IMR-90 (cell line): ENCODE results near the gene STRIP1. TPM values are rescaled to one million over a fixed set of nuclear protein-coding genes. Genes with fewer than 3 reads are reported as not detected.

Source experiments
- ATAC-seq: fragments of 200-7000 bp; cut with Tn5 transposase; 2 replicates; pipeline ENCODE4 v1.9.1; 2020; ENCODE audit warnings: low read depth, mild to moderate bottlenecking, moderate library complexity
- BruUV-seq: library from RNA; stranded (reverse); fragments of 400-500 nt; replicated peaks from 2 replicates; lab custom pipeline; 2021; lab: Mats Ljungman, UMichigan
- CTCF ChIA-PET: fragments of 300-600 bp; formaldehyde crosslinking; extraction: SDS; loops from one replicate; lab custom pipeline; 2021; ENCODE audit warnings: antibody characterized with exemption; lab: Yijun Ruan, JAX
- POLR2A ChIA-PET: fragments of 300-600 bp; sonication (Branson Sonifier 250); formaldehyde crosslinking; loops from one replicate; lab custom pipeline; 2022; ENCODE audit warnings: antibody characterized with exemption; ENCODE audit not compliant: unreplicated experiment; lab: Charles Lee
- DNase-seq: peaks from one replicate; pipeline ENCODE4 v3.0.0; 2013
- H2AFZ ChIP-seq: replicated peaks from 2 replicates; pipeline ENCODE3; 2013; ENCODE audit warnings: low read length, mild to moderate bottlenecking; ENCODE audit not compliant: poor library complexity
- H2AK5ac ChIP-seq: 2 replicates; pipeline ENCODE4 v1.6.1; 2013; ENCODE audit warnings: low read depth, low read length, inconsistent platforms
- H2AK9ac ChIP-seq: replicated peaks from 2 replicates; pipeline ENCODE3; 2013; ENCODE audit warnings: mild to moderate bottlenecking, low read depth, low read length, moderate library complexity; ENCODE audit not compliant: poor library complexity
- H2BK120ac ChIP-seq: 2 replicates; pipeline ENCODE4 v1.6.1; 2013; ENCODE audit warnings: low read depth, low read length, inconsistent platforms
- H2BK15ac ChIP-seq: 3 replicates; pipeline ENCODE4 v1.6.1; 2013; ENCODE audit warnings: low read depth, low read length, inconsistent platforms
- H2BK20ac ChIP-seq: 2 replicates; pipeline ENCODE4 v1.6.1; 2013; ENCODE audit warnings: low read depth, mild to moderate bottlenecking, inconsistent platforms, low read length, moderate library complexity
- H2BK5ac ChIP-seq: 2 replicates; pipeline ENCODE4 v1.6.1; 2013; ENCODE audit warnings: mild to moderate bottlenecking, low read depth, low read length, inconsistent platforms; ENCODE audit not compliant: poor library complexity, severe bottlenecking
- H3K14ac ChIP-seq: replicated peaks from 2 replicates; pipeline ENCODE4 v1.6.1; 2013; ENCODE audit warnings: low read depth, low read length, inconsistent platforms
- H3K18ac ChIP-seq: 2 replicates; pipeline ENCODE4 v1.6.1; 2013; ENCODE audit warnings: low read depth, low read length, control low read depth
- H3K23ac ChIP-seq: 2 replicates; pipeline ENCODE4 v1.6.1; 2013; ENCODE audit warnings: low read depth, low read length, inconsistent platforms
- H3K27ac ChIP-seq: 2 replicates; pipeline ENCODE4 v1.5.1; 2013; ENCODE audit warnings: mild to moderate bottlenecking, control low read depth, low read length; ENCODE audit not compliant: insufficient read depth
- H3K27me3 ChIP-seq: 2 replicates; pipeline ENCODE4 v1.6.1; 2013; ENCODE audit warnings: low read length; ENCODE audit not compliant: control insufficient read depth, insufficient read depth
- H3K36me3 ChIP-seq: 2 replicates; pipeline ENCODE4 v1.6.1; 2013; ENCODE audit warnings: low read length, mixed read lengths; ENCODE audit not compliant: control insufficient read depth, insufficient read depth
- H3K4ac ChIP-seq: 2 replicates; pipeline ENCODE4 v1.6.1; 2013; ENCODE audit warnings: low read depth, low read length, inconsistent platforms
- H3K4me1 ChIP-seq: 2 replicates; pipeline ENCODE4 v1.6.1; 2013; ENCODE audit warnings: low read length, mixed read lengths; ENCODE audit not compliant: control insufficient read depth, insufficient read depth
- H3K4me2 ChIP-seq: 2 replicates; pipeline ENCODE4 v1.6.1; 2013; ENCODE audit warnings: low read depth, mild to moderate bottlenecking, control low read depth, low read length, moderate library complexity
- H3K4me3 ChIP-seq: 2 replicates; pipeline ENCODE4 v1.5.1; 2013; ENCODE audit warnings: low read depth, mild to moderate bottlenecking, control low read depth, low read length, moderate library complexity; ENCODE audit not compliant: insufficient read depth
- H3K56ac ChIP-seq: 2 replicates; pipeline ENCODE4 v1.6.1; 2013; ENCODE audit warnings: low read length, inconsistent platforms; ENCODE audit not compliant: insufficient read depth; ENCODE audit errors: extremely low read depth
- H3K79me1 ChIP-seq, 2 experiments: 2 replicates each; pipeline ENCODE4 v1.6.1; 2013; ENCODE audit warnings: low read length in 2 of 2, inconsistent platforms in 1 of 2, low read depth in 1 of 2
- H3K9ac ChIP-seq: 2 replicates; pipeline ENCODE4 v1.6.1; 2013; ENCODE audit warnings: low read depth, low read length, control low read depth
- H3K9me1 ChIP-seq: 2 replicates; pipeline ENCODE4 v1.6.1; 2013; ENCODE audit warnings: low read length, inconsistent platforms; ENCODE audit not compliant: insufficient read depth
- H3K9me3 ChIP-seq: 2 replicates; pipeline ENCODE4 v1.6.1; 2013; ENCODE audit warnings: low read length; ENCODE audit not compliant: control insufficient read depth, insufficient read depth
- H4K20me1 ChIP-seq: 2 replicates; pipeline ENCODE4 v1.6.1; 2013; ENCODE audit warnings: low read length, inconsistent platforms; ENCODE audit not compliant: insufficient read depth
- H4K5ac ChIP-seq: 2 replicates; pipeline ENCODE4 v1.6.1; 2013; ENCODE audit warnings: mild to moderate bottlenecking, low read depth, low read length, control low read depth
- H4K8ac ChIP-seq, 2 experiments: 2 replicates each; pipeline ENCODE4 v1.6.1; 2013; ENCODE audit warnings: low read depth in 2 of 2, low read length in 2 of 2, control low read depth in 1 of 2, inconsistent platforms in 1 of 2
- H4K91ac ChIP-seq: 2 replicates; pipeline ENCODE4 v1.6.1; 2013; ENCODE audit warnings: low read depth, low read length, inconsistent platforms; ENCODE audit not compliant: insufficient read depth
- BHLHE40 ChIP-seq: fragments of 150-350 bp; IDR thresholded peaks from 2 replicates; pipeline ENCODE4 v1.6.1; 2016; ENCODE audit warnings: mild to moderate bottlenecking, low read depth, low read length
- CEBPB ChIP-seq: IDR thresholded peaks from 2 replicates; pipeline ENCODE4 v1.6.1; 2012; ENCODE audit warnings: low read depth, low read length, improper control_type of control experiment
- CHD1 ChIP-seq: IDR thresholded peaks from 2 replicates; pipeline ENCODE4 v1.6.1; 2012; ENCODE audit warnings: low read depth, low read length, improper control_type of control experiment
- FOS ChIP-seq: fragments of 150-350 bp; IDR thresholded peaks from 2 replicates; pipeline ENCODE4 v1.6.1; 2016; ENCODE audit warnings: low read depth, low read length
- MAFK ChIP-seq: IDR thresholded peaks from 2 replicates; pipeline ENCODE4 v1.6.1; 2012; ENCODE audit warnings: low read depth, low read length, improper control_type of control experiment
- MXI1 ChIP-seq: IDR thresholded peaks from 2 replicates; pipeline ENCODE4 v1.6.1; 2012; ENCODE audit warnings: low read depth, mild to moderate bottlenecking, low read length, moderate library complexity, borderline replicate concordance
- NFE2L2 ChIP-seq: fragments of 150-350 bp; IDR thresholded peaks from 2 replicates; pipeline ENCODE4 v1.6.1; 2016; ENCODE audit warnings: low read depth, mild to moderate bottlenecking, low read length
- POLR2A ChIP-seq: IDR thresholded peaks from 2 replicates; pipeline ENCODE4 v1.6.1; 2012; ENCODE audit warnings: mild to moderate bottlenecking, low read depth, low read length
- RAD21 ChIP-seq: IDR thresholded peaks from 2 replicates; pipeline ENCODE4 v1.6.1; 2012; ENCODE audit warnings: low read length, improper control_type of control experiment
- RFX5 ChIP-seq: IDR thresholded peaks from 2 replicates; pipeline ENCODE4 v1.8.0; 2012; ENCODE audit warnings: low read depth, mild to moderate bottlenecking, low read length, moderate library complexity
- WGBS, 2 experiments: methylation state at CpG; one replicate each; pipeline versions ENCODE4 v1.1.5 to v1.1.7; 2013; ENCODE audit warnings: missing lambda C conversion rate in 2 of 2; ENCODE audit not compliant: insufficient read length in 1 of 2; ENCODE audit errors: extremely low coverage in 2 of 2; 5-methylcytosine and 5-hydroxymethylcytosine counted together
- dilution Hi-C: fragments of 300-500 bp; cut with HindIII; formaldehyde crosslinking; loops from one replicate; pipeline ENCODE4 v1.14.3; 2018; ENCODE audit warnings: low sequenced_read_pairs; ENCODE audit not compliant: unreplicated experiment
- in situ Hi-C: fragments of 300-500 bp; cut with MboI; formaldehyde crosslinking; loops from 3 replicates; pipeline ENCODE4 v1.14.3; 2019; ENCODE audit warnings: low sequenced_read_pairs, inconsistent platforms, mixed read lengths
- intact Hi-C: fragments of 100-400 bp; cut with micrococcal nuclease; formaldehyde crosslinking; loops from 2 replicates; pipeline ENCODE4 v1.10.0; 2022
- polyA plus RNA-seq, 3 experiments: library from polyadenylated mRNA; depleted of rRNA; stranded (reverse); fragments of >200 nt; gene quantifications; 2 replicates each; pipeline ENCODE4 v1.2.3, GENCODE V29; 2012; ENCODE audit warnings: low replicate concordance in 1 of 3
- total RNA-seq: library from RNA; depleted of rRNA; stranded (reverse); fragments of >200 nt; gene quantifications from 2 replicates; pipeline ENCODE4 v1.2.3, GENCODE V29; 2012
- TF ChIP-seq, protein P1 (sequence below): conservative IDR thresholded peaks from 2 replicates; pipeline ENCODE4 v1.5.1; 2012; ENCODE audit warnings: mild to moderate bottlenecking, low read depth, low read length, improper control_type of control experiment
- TF ChIP-seq, protein P2 (sequence below): fragments of 150-350 bp; IDR thresholded peaks from 2 replicates; pipeline ENCODE4 v1.6.1; 2017; ENCODE audit warnings: mild to moderate bottlenecking, antibody characterized with exemption, low read length, low read depth
- TF ChIP-seq, protein P3 (sequence below): fragments of 150-350 bp; IDR thresholded peaks from 2 replicates; pipeline ENCODE4 v1.6.1; 2016; ENCODE audit warnings: low read depth, mild to moderate bottlenecking, low read length, moderate library complexity, borderline replicate concordance

STRIP1 gene
- total and polyA plus RNA-seq, 2 of the 4 experiments (the other 2 are of a cell fraction), result 30.4 to 33.5 TPM

DNA sequence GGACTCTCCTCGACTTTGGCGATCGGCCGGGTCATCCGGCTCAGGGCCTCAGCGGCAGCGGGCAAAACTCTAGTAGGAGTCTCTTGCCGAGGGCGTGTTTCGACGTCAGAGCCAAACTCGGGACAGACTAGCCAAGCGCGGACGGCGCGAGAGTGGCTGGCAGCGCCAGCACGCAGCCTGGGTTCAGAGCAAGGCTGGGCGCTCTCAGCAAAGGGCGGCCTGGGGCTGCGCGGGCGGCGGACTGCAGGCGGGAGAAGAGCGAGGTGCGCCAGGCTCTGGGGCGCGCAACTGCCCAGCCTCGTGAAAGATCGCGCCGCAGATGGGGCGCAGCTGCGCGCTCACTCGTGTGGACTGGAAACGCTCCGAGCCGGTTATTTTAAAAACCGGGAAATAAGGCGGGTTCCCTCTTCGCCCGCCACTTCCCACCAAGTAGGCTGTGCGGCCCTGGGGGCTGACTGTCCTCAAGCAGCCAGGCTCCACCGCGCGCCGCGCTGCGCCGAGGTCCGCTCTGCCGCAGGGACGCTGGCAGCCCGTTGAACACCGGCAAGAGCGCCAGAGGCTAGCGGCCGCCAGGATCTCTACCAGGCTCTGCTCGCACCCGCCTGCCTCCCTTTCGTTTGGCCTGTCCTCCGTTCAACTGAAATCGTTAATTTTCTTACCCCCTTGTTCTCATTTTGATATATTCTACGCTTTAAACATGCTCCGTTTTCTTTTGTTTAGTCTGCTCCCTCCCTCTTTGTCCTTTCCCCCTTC is 33.6 kb downstream of the STRIP1 start:
- no peak overlapping the region for H2AFZ ChIP-seq
- dilution Hi-C loops, result no loop called here

More for the DNA sequence above, 33.6 kb downstream of the STRIP1 start:
- TF ChIP-seq BHLHE40 (no peak), NFE2L2 (no peak), MXI1 (no peak), CHD1 (no peak), FOS (no peak), MAFK (no peak), RFX5 (no peak), RAD21 (no peak), POLR2A (no peak), CEBPB (no peak)
- TF ChIP-seq, protein P1, sequence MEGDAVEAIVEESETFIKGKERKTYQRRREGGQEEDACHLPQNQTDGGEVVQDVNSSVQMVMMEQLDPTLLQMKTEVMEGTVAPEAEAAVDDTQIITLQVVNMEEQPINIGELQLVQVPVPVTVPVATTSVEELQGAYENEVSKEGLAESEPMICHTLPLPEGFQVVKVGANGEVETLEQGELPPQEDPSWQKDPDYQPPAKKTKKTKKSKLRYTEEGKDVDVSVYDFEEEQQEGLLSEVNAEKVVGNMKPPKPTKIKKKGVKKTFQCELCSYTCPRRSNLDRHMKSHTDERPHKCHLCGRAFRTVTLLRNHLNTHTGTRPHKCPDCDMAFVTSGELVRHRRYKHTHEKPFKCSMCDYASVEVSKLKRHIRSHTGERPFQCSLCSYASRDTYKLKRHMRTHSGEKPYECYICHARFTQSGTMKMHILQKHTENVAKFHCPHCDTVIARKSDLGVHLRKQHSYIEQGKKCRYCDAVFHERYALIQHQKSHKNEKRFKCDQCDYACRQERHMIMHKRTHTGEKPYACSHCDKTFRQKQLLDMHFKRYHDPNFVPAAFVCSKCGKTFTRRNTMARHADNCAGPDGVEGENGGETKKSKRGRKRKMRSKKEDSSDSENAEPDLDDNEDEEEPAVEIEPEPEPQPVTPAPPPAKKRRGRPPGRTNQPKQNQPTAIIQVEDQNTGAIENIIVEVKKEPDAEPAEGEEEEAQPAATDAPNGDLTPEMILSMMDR, result no peak
- TF ChIP-seq, protein P2, sequence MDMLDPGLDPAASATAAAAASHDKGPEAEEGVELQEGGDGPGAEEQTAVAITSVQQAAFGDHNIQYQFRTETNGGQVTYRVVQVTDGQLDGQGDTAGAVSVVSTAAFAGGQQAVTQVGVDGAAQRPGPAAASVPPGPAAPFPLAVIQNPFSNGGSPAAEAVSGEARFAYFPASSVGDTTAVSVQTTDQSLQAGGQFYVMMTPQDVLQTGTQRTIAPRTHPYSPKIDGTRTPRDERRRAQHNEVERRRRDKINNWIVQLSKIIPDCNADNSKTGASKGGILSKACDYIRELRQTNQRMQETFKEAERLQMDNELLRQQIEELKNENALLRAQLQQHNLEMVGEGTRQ, result no peak
- TF ChIP-seq, protein P3, sequence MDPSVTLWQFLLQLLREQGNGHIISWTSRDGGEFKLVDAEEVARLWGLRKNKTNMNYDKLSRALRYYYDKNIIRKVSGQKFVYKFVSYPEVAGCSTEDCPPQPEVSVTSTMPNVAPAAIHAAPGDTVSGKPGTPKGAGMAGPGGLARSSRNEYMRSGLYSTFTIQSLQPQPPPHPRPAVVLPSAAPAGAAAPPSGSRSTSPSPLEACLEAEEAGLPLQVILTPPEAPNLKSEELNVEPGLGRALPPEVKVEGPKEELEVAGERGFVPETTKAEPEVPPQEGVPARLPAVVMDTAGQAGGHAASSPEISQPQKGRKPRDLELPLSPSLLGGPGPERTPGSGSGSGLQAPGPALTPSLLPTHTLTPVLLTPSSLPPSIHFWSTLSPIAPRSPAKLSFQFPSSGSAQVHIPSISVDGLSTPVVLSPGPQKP, result no peak
- ATAC-seq (no peak), DNase-seq (no peak)
- H3K4me3 ChIP-seq, result no peak overlapping the region
- H3K4me2 ChIP-seq, result no peak overlapping the region
- CTCF ChIA-PET, result no interaction called here
- peaks cover 70% of the 10 kb centered on the region for H3K27me3 ChIP-seq
- H3K9me1 ChIP-seq, result no peaks in the 10 kb centered on the region
- no peak overlapping the region for H2BK120ac ChIP-seq
- no peak overlapping the region for H2BK15ac ChIP-seq
- H4K20me1 ChIP-seq, result peaks cover 21% of the 10 kb centered on the region; the same call in 1 of the 2 replicates
- intact Hi-C loops (no loop called here), in situ Hi-C loops (no loop called here)
- H3K27ac ChIP-seq, result no peak overlapping the region
- no peak overlapping the region for H4K5ac ChIP-seq
- POLR2A ChIA-PET, result no interaction called here
- H2AK5ac ChIP-seq, result no peak overlapping the region
- H3K4me1 ChIP-seq, result no peaks in the 10 kb centered on the region; the same call in 1 of the 2 replicates
- no peak overlapping the region for H2BK5ac ChIP-seq
- no peak overlapping the region for H3K56ac ChIP-seq
- peaks cover 24% of the 10 kb centered on the region for H3K9me3 ChIP-seq
- BruUV-seq, result no TSS peak
- no peak overlapping the region for H4K91ac ChIP-seq
- no peaks in the 10 kb centered on the region for H3K36me3 ChIP-seq
- H4K8ac ChIP-seq, result no peak overlapping the region
- WGBS, 2 experiments, result 9% methylated on average over 50 of the region's 68 CpGs; no CpG with 5 or more reads in 1 of the 2 experiments
- H3K9ac ChIP-seq, result no peak overlapping the region
- no peak overlapping the region for H3K4ac ChIP-seq
- H3K79me1 ChIP-seq, result no peaks in the 10 kb centered on the region
- no peak overlapping the region for H3K14ac ChIP-seq
- H3K18ac ChIP-seq, result no peak overlapping the region
- no peak overlapping the region for H2BK20ac ChIP-seq
- H3K23ac ChIP-seq, result no peak overlapping the region
- H2AK9ac ChIP-seq, result no peak overlapping the region
